Adrenal gland (tissue), 12 donors: Measurements from ENCODE around the gene CNKSR3. TPM values are rescaled to one million over a fixed set of nuclear protein-coding genes. Genes with fewer than 3 reads are reported as not detected.
A peak's percentile ranks its signal among the peaks of the same experiment; 100 is the strongest.

Experiments used
- DNase-seq, 7 donors: peaks; one replicate each; pipeline ENCODE4 v3.0.0-alpha.2; 2019 to 2020
- H3K27ac ChIP-seq, 5 donors: fragments of 200-600 bp; sonication (generic) in 4 of 5; 1 replicate in 3 of 5; 2 replicates in 2 of 5; pipeline versions ENCODE4 v1.5.1 to v1.8.0; 2016 to 2020; ENCODE audit warnings: mild to moderate bottlenecking in 1 of 5
- H3K27me3 ChIP-seq: fragments of 200-600 bp; 2 replicates; pipeline ENCODE4 v1.8.0; 2021
- H3K36me3 ChIP-seq, 2 donors: fragments of 200-600 bp; replicated peaks in 1 of 2; 1 replicate in 1 of 2; 2 replicates in 1 of 2; pipeline versions ENCODE4 v1.5.1 to v1.8.0; 2018 to 2022
- H3K4me1 ChIP-seq, 2 donors: fragments of 200-600 bp; replicated peaks in 1 of 2; 1 replicate in 1 of 2; 2 replicates in 1 of 2; pipeline versions ENCODE4 v1.5.1 to v1.8.0; 2018 to 2021
- H3K4me3 ChIP-seq, 4 donors: fragments of 200-600 bp; sonication (generic) in 3 of 4; one replicate each; pipeline ENCODE4 v1.5.1; 2016 to 2018
- H3K9me3 ChIP-seq, 3 donors: fragments of 200-600 bp; sonication (generic) in 1 of 3; replicated peaks in 1 of 3; 1 replicate in 2 of 3; 2 replicates in 1 of 3; pipeline versions ENCODE4 v1.5.1 to v1.8.0; 2016 to 2021
- POLR2A ChIP-seq, 2 donors: fragments of 450-650 bp; IDR thresholded peaks; one replicate each; pipeline ENCODE4 v1.6.1; 2017; ENCODE audit warnings: antibody characterized with exemption in 2 of 2, mild to moderate bottlenecking in 2 of 2, moderate library complexity in 1 of 2
- WGBS, 4 donors: extraction: QIAGEN DNeasy Blood & Tissue Kit in 2 of 4; methylation state at CpG; one replicate each; pipeline versions ENCODE4 v1.1.5 to v1.1.7; 2013 to 2017; 5-methylcytosine and 5-hydroxymethylcytosine counted together
- intact Hi-C, 2 donors: fragments of 100-400 bp; cut with DNase I; formaldehyde crosslinking; loops; one replicate each; pipeline versions ENCODE4 v1.14.1 to v1.15.0; 2022 to 2023
- polyA plus RNA-seq, 3 donors: library from polyadenylated mRNA; stranded (reverse); fragments of 200-250 nt in 2 of 3; fragments of 350-450 nt in 1 of 3; fragmentation: Illumina TruSeq in 1 of 3; extraction: RNeasy Lipid Tissue Mini Kit (QIAGEN cat#74804) in 1 of 3; gene quantifications; one replicate each; pipeline ENCODE4 v1.2.3, GENCODE V29; 2013 to 2014
- total RNA-seq, 9 donors: library from RNA; depleted of rRNA in 4 of 9; stranded (reverse); fragments of >200 nt in 4 of 9; fragments of 120-200 nt in 1 of 9; fragmentation: NEBNext Ultra II Directional in 1 of 9; extraction: Animal tissue kit (Norgen Biotek cat#: 25700) in 1 of 9; gene quantifications; one replicate each; pipeline versions ENCODE4 v1.1.0 to v1.2.4, GENCODE V29; 2013 to 2023
- TF ChIP-seq, protein P1 (sequence below), 6 experiments: fragments of 450-650 bp in 4 of 6; fragments of 200-600 bp in 2 of 6; sonication (generic) in 1 of 6; IDR thresholded peaks; 1 replicate in 5 of 6; 2 replicates in 1 of 6; pipeline versions ENCODE4 v1.5.1 to v1.8.0; 2016 to 2021; ENCODE audit warnings: antibody characterized with exemption in 6 of 6, mild to moderate bottlenecking in 2 of 6, moderate library complexity in 1 of 6
- donor health status: healthy with polysubstance abuse.
- donor health status: Bipolar disorder and iron deficiency.
- donor health status: DM: yes; HTN: yes; CAD: no.
- donor health status: DM: no; HTN: no; CAD: no.
- donor health status: DM: no; HTN: no; CAD: no.
- donor health status: DM: yes; HTN: yes; CAD: no.

The CNKSR3 gene
- total and polyA plus RNA-seq, 12 donors = 1.1 to 10.7 (median 2.5) TPM

DNA sequence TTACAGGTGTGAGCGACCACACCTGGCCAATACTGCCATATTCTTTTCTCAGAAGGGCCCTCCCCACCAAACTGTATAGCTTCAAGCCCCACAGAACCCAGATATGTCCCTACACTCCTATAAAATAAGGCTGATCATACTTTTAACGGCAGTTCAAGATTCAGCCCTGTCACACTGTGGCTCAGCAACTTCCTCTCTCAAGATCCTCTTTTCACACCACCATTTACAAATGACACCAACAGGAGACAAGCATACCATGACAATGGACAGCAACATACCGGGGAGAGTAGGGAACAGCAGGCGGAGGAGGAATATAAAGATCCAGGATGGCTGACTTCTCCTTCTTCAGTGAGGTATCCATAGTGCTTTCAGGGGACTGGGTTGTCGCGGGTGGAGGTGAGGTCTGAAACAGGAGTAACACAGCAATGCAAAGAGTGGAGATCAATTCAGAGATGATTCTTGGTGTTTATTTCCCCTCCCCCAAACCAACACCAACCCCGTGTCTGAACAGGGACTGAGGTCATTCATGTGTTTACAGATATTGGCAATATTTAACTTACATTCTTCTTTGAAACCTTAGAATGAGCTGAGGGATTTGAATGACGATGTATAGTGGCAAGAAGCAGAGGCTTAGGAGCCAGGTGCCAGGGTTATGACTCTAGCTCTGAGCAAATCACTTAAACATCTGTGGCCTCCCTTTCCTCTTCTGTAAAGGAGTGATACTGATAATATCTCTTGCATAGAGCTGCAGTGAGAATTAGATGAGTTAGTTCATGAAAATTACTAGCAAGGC, 96.3 kb downstream of the CNKSR3 start:
- no peaks in the 10 kb centered on the region for H3K36me3 ChIP-seq
- DNase-seq = no peak
- H3K4me3 ChIP-seq = no peak overlapping the region
- no peak for TF ChIP-seq POLR2A (IDR thresholded peaks at IDR 0.05)
- TF ChIP-seq, protein P1, sequence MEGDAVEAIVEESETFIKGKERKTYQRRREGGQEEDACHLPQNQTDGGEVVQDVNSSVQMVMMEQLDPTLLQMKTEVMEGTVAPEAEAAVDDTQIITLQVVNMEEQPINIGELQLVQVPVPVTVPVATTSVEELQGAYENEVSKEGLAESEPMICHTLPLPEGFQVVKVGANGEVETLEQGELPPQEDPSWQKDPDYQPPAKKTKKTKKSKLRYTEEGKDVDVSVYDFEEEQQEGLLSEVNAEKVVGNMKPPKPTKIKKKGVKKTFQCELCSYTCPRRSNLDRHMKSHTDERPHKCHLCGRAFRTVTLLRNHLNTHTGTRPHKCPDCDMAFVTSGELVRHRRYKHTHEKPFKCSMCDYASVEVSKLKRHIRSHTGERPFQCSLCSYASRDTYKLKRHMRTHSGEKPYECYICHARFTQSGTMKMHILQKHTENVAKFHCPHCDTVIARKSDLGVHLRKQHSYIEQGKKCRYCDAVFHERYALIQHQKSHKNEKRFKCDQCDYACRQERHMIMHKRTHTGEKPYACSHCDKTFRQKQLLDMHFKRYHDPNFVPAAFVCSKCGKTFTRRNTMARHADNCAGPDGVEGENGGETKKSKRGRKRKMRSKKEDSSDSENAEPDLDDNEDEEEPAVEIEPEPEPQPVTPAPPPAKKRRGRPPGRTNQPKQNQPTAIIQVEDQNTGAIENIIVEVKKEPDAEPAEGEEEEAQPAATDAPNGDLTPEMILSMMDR (IDR thresholded peaks at IDR 0.05) = no peak
- no peaks in the 10 kb centered on the region for H3K9me3 ChIP-seq
- 86 to 90% (median 88%) methylated on average over 8 of the region's 8 CpGs for WGBS, 4 donors
- intact Hi-C loops = no loop called here
- H3K4me1 ChIP-seq = peaks cover 14 to 25% of the 10 kb centered on the region in 2 donors
- H3K27ac ChIP-seq = no peak overlapping the region
- H3K27me3 ChIP-seq = no peaks in the 10 kb centered on the region

DNA sequence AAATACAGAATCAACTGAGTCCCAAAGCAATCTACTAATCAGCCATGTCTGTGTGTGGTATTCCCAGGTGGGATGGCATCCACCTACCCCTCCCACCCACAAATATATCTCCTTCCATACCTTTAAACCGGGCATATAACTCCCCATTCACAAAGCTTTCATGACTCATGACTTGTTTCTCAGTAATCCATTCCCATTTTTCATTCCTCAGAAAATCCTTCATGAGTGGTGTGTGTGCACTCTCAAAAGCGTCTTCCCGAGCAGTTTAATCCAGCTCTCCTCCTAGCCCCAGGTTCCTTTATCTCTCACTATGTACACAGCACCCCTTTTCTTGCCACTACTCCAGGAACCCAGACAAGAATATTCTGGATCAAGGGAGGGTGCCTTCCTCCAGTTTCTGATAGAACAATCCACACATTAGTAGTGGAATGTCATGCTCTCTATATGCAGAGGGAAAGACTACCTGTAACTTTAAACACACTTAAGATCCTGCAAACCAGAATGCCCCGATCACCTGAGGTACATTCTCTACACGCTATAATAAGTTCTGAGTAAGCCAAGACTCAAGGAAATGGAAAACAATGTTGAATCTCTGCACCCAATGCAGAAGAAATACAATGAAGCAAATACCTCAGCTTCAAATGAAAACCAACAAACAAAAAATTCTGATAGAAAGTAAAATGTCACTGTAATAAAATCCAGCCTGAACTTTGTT, 98.2 kb downstream of the CNKSR3 start:
- H3K4me1 ChIP-seq = peaks cover 14 to 25% of the 10 kb centered on the region in 2 donors
- peak overlapping the region in 1 of 5 donors; percentile 16 for H3K27ac ChIP-seq
- no peak for TF ChIP-seq POLR2A (IDR thresholded peaks at IDR 0.05)
- TF ChIP-seq, protein P1 (IDR thresholded peaks at IDR 0.05) = no peak
- intact Hi-C loops = no loop called here
- H3K27me3 ChIP-seq = no peaks in the 10 kb centered on the region
- WGBS, 4 donors = 67 to 72% (median 70%) methylated on average over 5 of the region's 5 CpGs
- no peaks in the 10 kb centered on the region for H3K9me3 ChIP-seq
- DNase-seq = no peak
- no peaks in the 10 kb centered on the region for H3K36me3 ChIP-seq
- H3K4me3 ChIP-seq = no peak overlapping the region

DNA sequence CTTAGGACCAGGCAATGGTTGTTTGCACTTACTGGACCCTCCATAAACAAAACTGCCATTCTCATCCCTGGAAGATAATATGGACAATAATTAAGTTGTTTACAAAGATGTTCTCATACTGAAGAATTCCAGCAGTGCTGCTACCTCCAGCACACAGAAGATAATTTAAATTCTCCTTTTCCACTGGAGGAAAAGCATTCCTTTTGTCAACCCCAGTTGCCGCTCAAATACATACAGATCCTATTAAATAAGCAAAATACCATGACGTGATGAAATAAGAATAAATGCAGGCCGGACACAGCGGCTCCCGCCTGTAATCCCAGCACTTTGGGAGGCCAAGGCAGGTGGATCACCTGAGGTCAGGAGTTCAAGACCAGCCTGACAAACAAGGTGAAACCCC, 99.4 kb downstream of the CNKSR3 start:
- Histone ChIP-seq H3K27me3 (no peaks in the 10 kb centered on the region), H3K4me1 (peaks cover 14 to 25% of the 10 kb centered on the region in 2 donors), H3K9me3 (no peaks in the 10 kb centered on the region), H3K4me3 (no peak overlapping the region), H3K27ac (peak overlapping the region in 4 of 5 donors; percentile 16 to 70 (median 34)), H3K36me3 (no peaks in the 10 kb centered on the region)
- 81 to 87% (median 85%) methylated on average over 5 of the region's 5 CpGs for WGBS, 4 donors
- no peak for DNase-seq
- TF ChIP-seq, protein P1 (IDR thresholded peaks at IDR 0.05) = no peak
- intact Hi-C loops = no loop called here

DNA sequence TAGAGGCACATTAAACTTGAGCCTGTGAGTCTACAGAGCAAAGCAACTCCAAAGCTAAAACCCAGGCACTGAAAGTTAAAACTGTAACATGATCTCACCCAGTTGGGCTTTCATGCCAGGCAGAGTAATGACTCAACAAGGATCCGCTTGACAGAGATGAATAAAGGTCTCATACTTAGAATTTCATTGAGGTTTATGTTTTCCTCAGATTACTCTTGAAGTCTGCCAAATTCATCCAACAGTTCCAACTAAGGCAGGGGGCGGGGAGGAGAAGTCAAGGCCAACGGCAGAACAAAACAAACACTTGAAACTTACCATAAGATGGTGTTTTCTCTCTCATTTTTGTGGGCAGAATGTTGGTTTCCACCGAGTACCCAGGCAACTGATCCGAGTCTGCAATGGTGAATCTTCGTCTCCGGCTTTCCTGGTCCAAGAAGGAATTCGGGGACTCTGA, 99.8 kb downstream of the CNKSR3 start:
- no peaks in the 10 kb centered on the region for H3K27me3 ChIP-seq
- WGBS, 4 donors = 39 to 54% (median 46%) methylated on average over 8 of the region's 8 CpGs
- peaks cover 14 to 25% of the 10 kb centered on the region in 2 donors for H3K4me1 ChIP-seq
- no peak overlapping the region for H3K4me3 ChIP-seq
- peak; percentile 33 to 86 (median 64) for DNase-seq
- TF ChIP-seq, protein P1 (IDR thresholded peaks at IDR 0.05) = no peak
- TF ChIP-seq POLR2A (IDR thresholded peaks at IDR 0.05) = no peak
- no peaks in the 10 kb centered on the region for H3K9me3 ChIP-seq
- no peaks in the 10 kb centered on the region for H3K36me3 ChIP-seq
- intact Hi-C loops = no loop called here
- peak overlapping the region in 4 of 5 donors; percentile 16 to 70 (median 34) for H3K27ac ChIP-seq
